Measurements from ENCODE around the gene ZNF732. TPM values are rescaled to one million over a fixed set of nuclear protein-coding genes. Genes with fewer than 3 reads are reported as not detected.

Gene ZNF732
- under 1 TPM in 1 of 4 donors, not detected in 3; 0.36 TPM for total RNA-seq
- polyA plus RNA-seq = under 1 TPM in 1 of 3 donors, not detected in 2; 0.12 TPM

GRCh38 chr4:304969-305680 lies at the start of gene ZNF732:
ZNF732 (minus strand) TSS chr4:305474; CDS start chr4:305310, 164 bp downstream.
- Histone ChIP-seq H3K36me3 (no peaks in the 10 kb centered on the region), H3K27me3 (peaks cover 8 to 23% (median 20%) of the 10 kb centered on the region in 3 donors), H3K4me3 (peak within 1 kb of the TSS in 3 of 4 donors; percentile 28 to 50 (median 44)), H3K9me3 (peaks cover 0 to 15% (median under 1%) of the 10 kb centered on the region in 4 donors), H3K4me1 (peaks cover 0 to 11% (median 4%) of the 10 kb centered on the region in 4 donors), H3K27ac (peak within 1 kb of the TSS in 1 of 4 donors; percentile 36)
- WGBS, 2 donors = 15 to 36% methylated on average over 53 of the region's 53 CpGs
- TF ChIP-seq POLR2AphosphoS5 (IDR thresholded peaks at IDR 0.05) (no peak), CTCF (IDR thresholded peaks at IDR 0.05) (no peak), POLR2A (IDR thresholded peaks at IDR 0.05) (no peak), EP300 (IDR thresholded peaks at IDR 0.05) (no peak)
- intact Hi-C loops (cut with DNase I) = no loop called here
- no peak for DNase-seq

GRCh38 chr4:340011-340410 lies 34.7 kb upstream of the ZNF732 start:
- H3K4me1 ChIP-seq = peaks cover 0 to 28% (median 18%) of the 10 kb centered on the region in 4 donors
- intact Hi-C loops (cut with DNase I) = no loop called here
- 95 to 98% methylated on average over 4 of the region's 4 CpGs for WGBS, 2 donors

GRCh38 chr4:338759-339097 lies 33.5 kb upstream of the ZNF732 start:
- Histone ChIP-seq H3K4me3 (peak overlapping the region; percentile 77 to 97 (median 90)), H3K4me1 (peaks cover 0 to 28% (median 18%) of the 10 kb centered on the region in 4 donors), H3K9me3 (peaks cover 0 to 15% (median 0%) of the 10 kb centered on the region in 4 donors), H3K27ac (peak overlapping the region in 3 of 4 donors; percentile 97 to 99 (median 98)), H3K36me3 (peaks cover 0 to under 1% (median 0%) of the 10 kb centered on the region in 4 donors), H3K27me3 (no peaks in the 10 kb centered on the region)
- TF ChIP-seq POLR2A (IDR thresholded peaks at IDR 0.05) = no peak
- DNase-seq = no peak
- WGBS, 2 donors = 44 to 64% methylated on average over 13 of the region's 13 CpGs
- intact Hi-C loops (cut with DNase I) = loop anchor here (5.0 kb wide), 5 partner anchors 96 to 334 kb away; partner anchors contain the start of genes ATP5ME, MYL5, PIGG and ZNF718

More at GRCh38 chr4:340011-340410, 34.7 kb upstream of the ZNF732 start:
- H3K27me3 ChIP-seq = no peaks in the 10 kb centered on the region
- no peak overlapping the region for H3K27ac ChIP-seq
- TF ChIP-seq CTCF (IDR thresholded peaks at IDR 0.05) (peak in 2 of 4 experiments; percentile 12 to 22), POLR2AphosphoS5 (IDR thresholded peaks at IDR 0.05) (no peak)
- DNase-seq = no peak
- no peak overlapping the region for H3K4me3 ChIP-seq
- peaks cover 6 to 13% (median 8%) of the 10 kb centered on the region in 4 donors for H3K36me3 ChIP-seq
- peaks cover 0 to 22% (median under 1%) of the 10 kb centered on the region in 4 donors for H3K9me3 ChIP-seq

- 3 to 5% methylated on average over 52 of the region's 52 CpGs for WGBS, 2 donors
- H3K9me3 ChIP-seq = peaks cover 0 to 15% (median 0%) of the 10 kb centered on the region in 4 donors
- intact Hi-C loops (cut with DNase I) = loop anchor here (5.0 kb wide), 5 partner anchors 96 to 334 kb away; partner anchors contain the start of genes ATP5ME, MYL5, PIGG and ZNF718
Measured at GRCh38 chr4:337932-338758, 32.9 kb upstream of the ZNF732 start.

More at GRCh38 chr4:337932-338758, 32.9 kb upstream of the ZNF732 start:
- H3K27ac ChIP-seq = peak overlapping the region; percentile 88 to 99 (median 98)
- TF ChIP-seq EP300 (IDR thresholded peaks at IDR 0.05) (no peak), CTCF (IDR thresholded peaks at IDR 0.05) (no peak), POLR2AphosphoS5 (IDR thresholded peaks at IDR 0.05) (no peak), POLR2A (IDR thresholded peaks at IDR 0.05) (no peak)
- H3K36me3 ChIP-seq = no peaks in the 10 kb centered on the region
- H3K4me1 ChIP-seq = peaks cover 0 to 28% (median 18%) of the 10 kb centered on the region in 4 donors
- H3K27me3 ChIP-seq = no peaks in the 10 kb centered on the region
- peak overlapping the region; percentile 77 to 97 (median 90) for H3K4me3 ChIP-seq
- DNase-seq = no peak
